HepG2 (cell line): ENCODE measurements around the gene ACSL3. TPM values are rescaled to one million over a fixed set of nuclear protein-coding genes. Genes with fewer than 3 reads are reported as not detected.

Experiments used
- ATAC-seq: fragments of 200-7000 bp; cut with Tn5 transposase; 3 replicates; pipeline ENCODE4 v1.9.1; 2020; ENCODE audit warnings: mild to moderate bottlenecking, moderate library complexity
- BruUV-seq: library from RNA; stranded (reverse); fragments of 400-500 nt; replicated peaks from 2 replicates; lab custom pipeline; 2021; lab: Mats Ljungman, UMichigan
- CTCF ChIA-PET: fragments of 300-600 bp; formaldehyde crosslinking; extraction: SDS; loops from one replicate; lab custom pipeline; 2021; ENCODE audit warnings: low total read pairs, inconsistent platforms, low intra/inter-chr PET ratio; lab: Yijun Ruan, JAX
- POLR2A ChIA-PET: fragments of 350-600 bp; sonication (Branson Sonifier 250); formaldehyde crosslinking; loops from one replicate; lab custom pipeline; 2020; ENCODE audit warnings: antibody characterized with exemption, inconsistent platforms; lab: Yijun Ruan, JAX
- DNase-seq: peaks from one replicate; pipeline ENCODE4 v3.0.0-alpha.2; 2015; ENCODE audit warnings: low spot score
- FAIRE-seq: peaks from 3 replicates; lab custom pipeline; 2011; peaks lifted over from hg19 to GRCh38; lab: Jason Lieb, UNC
- H2AFZ ChIP-seq: one replicate; pipeline ENCODE4 v1.6.1; 2011; ENCODE audit warnings: low read length, inconsistent platforms
- H3K27ac ChIP-seq: fragments of 300-600 bp; 3 replicates; pipeline ENCODE4 v1.8.0; 2011; ENCODE audit warnings: mixed run types, mild to moderate bottlenecking, mixed read lengths, low read length, inconsistent platforms; ENCODE audit not compliant: insufficient read depth; ENCODE audit errors: extremely low read length
- H3K27me3 ChIP-seq, 2 experiments: fragments of 200-600 bp in 1 of 2; 2 replicates in 1 of 2; 3 replicates in 1 of 2; pipeline versions ENCODE4 v1.6.0 to v1.8.0; 2011; ENCODE audit warnings: low read length in 2 of 2, mild to moderate bottlenecking in 2 of 2, moderate library complexity in 2 of 2, inconsistent platforms in 1 of 2; ENCODE audit not compliant: insufficient read depth in 2 of 2, control insufficient read depth in 1 of 2
- H3K36me3 ChIP-seq, 2 experiments: fragments of 200-600 bp in 1 of 2; replicated peaks in 1 of 2; 2 replicates in 1 of 2; 3 replicates in 1 of 2; pipeline versions ENCODE4 v1.5.1 to v1.8.0; 2011; ENCODE audit warnings: low read length in 2 of 2, inconsistent platforms in 1 of 2; ENCODE audit not compliant: insufficient read depth in 2 of 2, control insufficient read depth in 1 of 2
- H3K4me1 ChIP-seq: 2 replicates; pipeline ENCODE4 v1.5.1; 2012; ENCODE audit warnings: low read length, inconsistent platforms; ENCODE audit not compliant: insufficient read depth
- H3K4me2 ChIP-seq: 2 replicates; pipeline ENCODE4 v1.6.0; 2011; ENCODE audit warnings: low read depth, low read length, inconsistent platforms
- H3K4me3 ChIP-seq, 3 experiments: fragments of 200-600 bp in 1 of 3; sonication (generic), shearing (Covaris generic) in 1 of 3; replicated peaks in 1 of 3; 2 replicates each; pipeline ENCODE4 v1.5.1; 2011 to 2016; ENCODE audit warnings: low read length in 3 of 3, inconsistent platforms in 2 of 3, low read depth in 2 of 3, mild to moderate bottlenecking in 2 of 3, control low read depth in 1 of 3, mixed read lengths in 1 of 3; ENCODE audit not compliant: insufficient read depth in 1 of 3
- H3K79me2 ChIP-seq: one replicate; pipeline ENCODE4 v1.6.1; 2011; ENCODE audit warnings: low read length, inconsistent platforms; ENCODE audit not compliant: insufficient read depth
- H3K9ac ChIP-seq: 2 replicates; pipeline ENCODE4 v1.6.0; 2011; ENCODE audit warnings: mild to moderate bottlenecking, low read depth, low read length, inconsistent platforms; ENCODE audit not compliant: insufficient read depth
- H3K9me3 ChIP-seq: 2 replicates; pipeline ENCODE4 v1.5.1; 2012; ENCODE audit warnings: mild to moderate bottlenecking, low read length
- H4K20me1 ChIP-seq: 2 replicates; pipeline ENCODE4 v1.6.0; 2011; ENCODE audit warnings: inconsistent platforms, mild to moderate bottlenecking, low read length, moderate library complexity; ENCODE audit not compliant: insufficient read depth
- EHMT2 ChIP-seq: fragments of 200-600 bp; sonication (generic); IDR thresholded peaks from 2 replicates; pipeline ENCODE4 v1.7.0; 2017; ENCODE audit warnings: antibody characterized with exemption, low read depth, low read length, borderline replicate concordance
- GABPB1 ChIP-seq: IDR thresholded peaks from 2 replicates; pipeline ENCODE4 v1.6.1; 2016; ENCODE audit warnings: mild to moderate bottlenecking, missing genetic modification reagents, moderate library complexity, missing compliant biosample characterization
- PPARG ChIP-seq: conservative IDR thresholded peaks from 2 replicates; pipeline ENCODE4 v1.6.1; 2016; ENCODE audit warnings: missing biosample characterization, missing genetic modification reagents
- RBM22 ChIP-seq: fragments of 200-400 bp; formaldehyde crosslinking; optimal IDR thresholded peaks from 2 replicates; pipeline ENCODE3; 2017; ENCODE audit warnings: mild to moderate bottlenecking, low read length, moderate library complexity
- SRF ChIP-seq: IDR thresholded peaks from 2 replicates; pipeline ENCODE4 v1.6.1; 2011; ENCODE audit warnings: mild to moderate bottlenecking, low read depth, low read length, moderate library complexity
- SRSF4 ChIP-seq: fragments of 200-400 bp; formaldehyde crosslinking; IDR thresholded peaks from one replicate; pipeline ENCODE4 v1.6.1; 2018; ENCODE audit warnings: mild to moderate bottlenecking, low read depth, low read length, moderate library complexity; ENCODE audit not compliant: poor library complexity, severe bottlenecking
- SSRP1 ChIP-seq: IDR thresholded peaks from 2 replicates; pipeline ENCODE4 v1.6.1; 2016; ENCODE audit warnings: control low read depth
- TOPORS ChIP-seq: sonication (generic); formaldehyde crosslinking; IDR thresholded peaks from 2 replicates; pipeline ENCODE4 v1.8.0; 2023; ENCODE audit warnings: mild to moderate bottlenecking, missing genetic modification reagents
- TSC22D2 ChIP-seq: sonication (generic); formaldehyde crosslinking; IDR thresholded peaks from 2 replicates; pipeline ENCODE4 v1.5.1; 2020; ENCODE audit warnings: missing genetic modification reagents, mild to moderate bottlenecking, borderline replicate concordance
- ZNF569 ChIP-seq: sonication (generic); formaldehyde crosslinking; IDR thresholded peaks from 2 replicates; pipeline ENCODE4 v1.5.0; 2020; ENCODE audit warnings: mild to moderate bottlenecking, missing genetic modification reagents, moderate library complexity, borderline replicate concordance
- WGBS: methylation state at CpG from one replicate; pipeline ENCODE4 v1.1.6; 2017; ENCODE audit warnings: low lambda C conversion rate; 5-methylcytosine and 5-hydroxymethylcytosine counted together
- in situ Hi-C: cut with HindIII; loops from 2 replicates; pipeline ENCODE4 v1.10.0; 2017; ENCODE audit warnings: low pct_unique_long_range_greater_than_20kb; ENCODE audit not compliant: extremely low pct_ligation_motif_present
- intact Hi-C: fragments of 100-400 bp; cut with micrococcal nuclease; formaldehyde crosslinking; loops from one replicate; pipeline ENCODE4 v1.10.0; 2022; ENCODE audit not compliant: unreplicated experiment
- polyA plus RNA-seq, 8 experiments: library from polyadenylated mRNA; depleted of rRNA in 3 of 8; stranded (reverse) in 7 of 8; unstranded in 1 of 8; fragments of >200 nt; fragmentation: Illumina TruSeq in 4 of 8; extraction: Trizol in 4 of 8; gene quantifications; 2 replicates each; pipeline versions ENCODE4 v1.2.1 to v1.2.3, GENCODE V29; 2011 to 2016; ENCODE audit warnings: low read depth in 4 of 8, missing spikeins in 1 of 8, mixed read lengths in 1 of 8; ENCODE audit not compliant: insufficient read depth in 1 of 8
- total RNA-seq, 5 experiments: library from RNA; depleted of rRNA; stranded (reverse); fragments of >200 nt; fragmentation: Illumina TruSeq; extraction: Trizol; gene quantifications; 2 replicates each; pipeline ENCODE4 v1.2.3, GENCODE V29; 2016; ENCODE audit warnings: low read depth in 1 of 5

Gene ACSL3
- total and polyA plus RNA-seq, 2 of the 13 experiments (the other 11 are each of a cell fraction or from before 2014, with no cell fraction given): 305 to 365 TPM

GRCh38 chr2:222883420-222883819 lies 22.6 kb downstream of the ACSL3 start:
- ChIA-PET POLR2A (no interaction called here), CTCF (no interaction called here)
- H3K27ac ChIP-seq: no peak overlapping the region
- H3K79me2 ChIP-seq: peaks cover 99% of the 10 kb centered on the region
- no peak overlapping the region for H3K4me3 ChIP-seq
- no peaks in the 10 kb centered on the region for H3K9me3 ChIP-seq
- WGBS: 96% methylated on average over 3 of the region's 3 CpGs
- ATAC-seq (no peak), FAIRE-seq (no peak), DNase-seq (no peak)
- in situ Hi-C loops (no loop called here), intact Hi-C loops (no loop called here)
- BruUV-seq: no TSS peak
- TF ChIP-seq RBM22 (peak; percentile 26), EHMT2 (no peak), TSC22D2 (CRISPR knock-in tag) (no peak), SRSF4 (no peak), ZNF569 (CRISPR knock-in tag) (no peak), GABPB1 (CRISPR knock-in tag) (no peak)
- H3K4me1 ChIP-seq: peaks cover 85% of the 10 kb centered on the region
- H3K36me3 ChIP-seq: peaks cover 6 to 8% of the 10 kb centered on the region in 2 experiments
- H2AFZ ChIP-seq: no peak overlapping the region
- H4K20me1 ChIP-seq: peaks cover 99% of the 10 kb centered on the region
- H3K27me3 ChIP-seq: no peaks in the 10 kb centered on the region
- H3K4me2 ChIP-seq: no peak overlapping the region
- H3K9ac ChIP-seq: no peak overlapping the region

DNA sequence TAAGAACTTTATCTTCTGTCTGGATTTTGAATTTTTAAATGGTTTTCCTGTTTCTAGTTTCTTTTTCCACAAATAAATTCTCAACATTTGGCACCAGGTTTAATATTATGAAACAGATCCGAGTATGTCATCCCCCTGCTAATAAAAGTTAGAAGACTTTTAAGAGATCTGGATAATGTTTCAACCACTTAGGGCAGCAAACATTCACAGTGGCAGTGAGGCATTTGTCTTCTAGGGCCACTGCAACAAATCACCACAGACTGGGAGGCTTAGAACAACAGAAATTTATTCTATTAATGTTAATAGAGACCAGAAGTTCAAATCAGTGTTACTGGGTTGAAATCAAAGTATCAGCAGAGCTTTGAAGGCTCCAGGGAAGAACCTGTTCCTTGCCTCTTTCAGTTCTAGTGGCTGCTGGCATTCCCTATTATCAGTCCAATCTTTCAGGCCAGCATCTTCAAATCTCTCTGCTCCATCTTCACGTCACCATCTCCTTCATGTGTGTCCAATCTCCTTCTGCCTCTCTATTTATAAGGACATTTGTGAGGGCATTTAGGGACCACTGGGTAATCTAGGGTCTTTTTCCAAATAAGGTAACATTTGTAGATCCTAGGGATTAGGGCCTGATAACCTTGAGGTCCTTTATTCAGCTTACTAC lies 23.4 kb downstream of the ACSL3 start:
- peaks cover 99% of the 10 kb centered on the region for H3K79me2 ChIP-seq
- POLR2A ChIA-PET: no interaction called here
- in situ Hi-C loops (no loop called here), intact Hi-C loops (no loop called here)
- peaks cover 6 to 15% of the 10 kb centered on the region in 2 experiments for H3K36me3 ChIP-seq
- H3K4me3 ChIP-seq: no peak overlapping the region
- H3K4me1 ChIP-seq: peaks cover 85% of the 10 kb centered on the region
- no peak overlapping the region for H3K27ac ChIP-seq
- no TSS peak for BruUV-seq
- DNase-seq: no peak
- peaks cover 99% of the 10 kb centered on the region for H4K20me1 ChIP-seq
- CTCF ChIA-PET: no interaction called here
- no peak for FAIRE-seq
- no peak overlapping the region for H2AFZ ChIP-seq
- H3K9me3 ChIP-seq: no peaks in the 10 kb centered on the region
- H3K27me3 ChIP-seq: no peaks in the 10 kb centered on the region
- no peak for ATAC-seq
- TF ChIP-seq SRF (peak; percentile 36; the same call in 1 of the 2 replicates), PPARG (CRISPR knock-in tag) (no peak), SSRP1 (CRISPR knock-in tag) (peak; percentile 64; the same call in 1 of the 2 replicates), TOPORS (CRISPR knock-in tag) (0 out of 2 replicates have a peak, but pooled peaks have one; percentile 6), RBM22 (peak; percentile 81)
- no peak overlapping the region for H3K9ac ChIP-seq
- 75% methylated on average over 2 of the region's 2 CpGs for WGBS
- no peak overlapping the region for H3K4me2 ChIP-seq
